ENCODE measurements around the gene ZDHHC8.

ZDHHC8 gene

DNA sequence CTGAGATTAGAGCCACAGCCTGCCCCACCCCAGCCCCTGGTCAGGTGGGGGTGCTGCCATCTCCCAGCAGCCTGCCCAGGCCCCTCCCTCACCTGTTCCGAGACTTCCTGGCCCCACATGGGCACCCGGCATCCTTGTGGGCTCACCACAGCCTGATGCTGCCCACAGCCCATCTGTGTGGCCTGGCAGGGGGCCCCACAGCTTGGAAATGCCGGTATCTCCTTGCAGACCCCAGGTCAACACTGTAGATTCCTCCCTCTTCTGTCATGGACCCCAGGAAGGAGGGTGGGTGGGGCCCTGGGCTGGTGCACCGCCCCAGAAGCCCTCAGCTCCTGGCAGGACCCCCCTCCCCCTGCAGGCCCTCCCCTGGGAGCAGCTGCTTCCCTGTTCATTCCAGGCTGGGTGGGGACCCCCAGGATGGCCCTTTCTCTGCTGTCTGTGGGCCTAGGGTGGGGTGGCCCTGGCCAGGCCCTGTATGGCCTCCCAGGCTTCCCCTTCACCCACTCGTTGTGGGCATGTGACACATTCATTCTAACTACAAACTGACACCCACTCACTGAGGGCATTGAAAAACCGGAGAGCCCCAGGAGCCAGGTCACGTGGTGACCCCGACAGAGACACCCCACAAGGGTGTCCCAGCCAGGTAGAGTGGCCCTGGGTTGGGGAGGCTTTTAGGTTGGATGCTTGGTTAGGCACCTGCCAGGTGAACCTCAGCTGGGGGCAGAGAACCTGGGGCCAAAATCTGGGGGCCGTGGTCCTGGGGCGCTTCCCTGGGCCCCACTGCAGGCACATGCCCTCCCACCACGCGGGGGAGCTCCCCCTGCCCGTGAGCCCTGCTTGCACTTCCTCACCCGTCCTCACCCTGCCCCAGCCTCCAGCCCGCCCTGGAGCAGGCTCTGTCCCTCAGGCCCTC is 63.3 kb downstream of the ZDHHC8 start:
- DNase-seq (ENCODE audit: low read depth in 2 of 2), result no peak

DNA sequence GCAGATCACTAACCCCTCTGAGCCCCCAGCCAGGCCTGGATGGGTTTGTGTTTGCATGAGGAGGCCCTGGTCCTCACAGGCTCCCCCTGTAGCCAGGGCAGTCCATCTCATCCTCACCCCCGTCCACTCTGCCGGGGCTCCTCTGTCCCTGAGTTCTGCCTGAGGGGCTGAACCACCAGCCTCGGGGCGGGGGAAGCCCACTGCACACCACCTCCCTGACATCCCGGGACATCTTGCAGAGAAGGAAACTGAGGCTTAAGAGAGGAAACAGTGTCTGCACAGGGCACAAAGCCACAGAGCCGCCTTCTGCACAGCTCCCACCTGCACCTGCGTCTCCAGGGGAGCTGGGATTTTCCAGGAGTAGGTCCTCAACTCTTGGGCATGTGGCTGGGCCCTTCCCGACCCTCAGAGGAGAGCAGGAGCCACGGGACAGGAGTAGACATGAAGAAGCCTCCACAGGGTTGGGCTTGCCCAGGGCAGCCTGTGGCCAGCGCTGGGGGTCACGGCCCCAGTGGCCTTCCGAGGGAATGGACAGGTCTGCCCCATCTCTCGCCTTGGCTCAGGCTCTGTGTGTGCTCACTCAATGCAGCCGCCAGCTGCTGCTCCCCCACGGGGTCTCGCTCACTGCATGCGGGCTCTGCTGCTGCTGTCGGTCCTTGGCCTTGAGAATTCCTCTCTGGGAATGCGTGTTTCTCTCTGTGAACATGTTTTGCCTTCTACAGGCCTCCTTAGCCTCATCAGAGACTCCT is 64.7 kb downstream of the ZDHHC8 start:
- DNase-seq (ENCODE audit: low read depth in 2 of 2), result no peak

Measured in stimulated activated CD8-positive, alpha-beta memory T cell treated with anti-CD3 and anti-CD28 coated beads, Interleukin-7, amount 100 ng/mL, for 1 hour (primary cell).